ENCODE results near the gene SFRP5. TPM values are rescaled to one million over a fixed set of nuclear protein-coding genes. Genes with fewer than 3 reads are reported as not detected.

Gene SFRP5
- total RNA-seq, 1 donor from 2014 or later = not detected

DNA sequence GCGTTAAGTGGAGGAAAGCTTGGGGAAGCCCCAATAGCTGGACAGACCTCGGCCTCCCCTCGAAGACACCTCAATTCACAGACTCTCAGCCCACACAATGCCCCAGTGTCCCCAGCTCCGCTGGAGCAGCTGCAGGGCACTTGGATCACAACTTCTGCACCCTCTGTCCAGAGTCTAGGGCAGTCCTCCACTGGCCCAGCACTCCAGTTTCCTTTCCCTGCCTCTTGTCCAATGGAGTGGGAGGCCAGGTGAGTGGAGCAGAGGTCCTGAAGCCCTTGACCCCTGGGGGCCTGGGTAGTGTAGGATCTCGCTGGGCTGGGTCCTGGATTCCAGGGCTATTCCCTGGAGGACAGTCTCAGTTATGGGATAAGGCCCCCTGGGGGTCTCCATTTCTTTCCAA is 11.9 kb downstream of the SFRP5 start:
- no peak overlapping the region for H3K27ac Mint-ChIP-seq (ENCODE audit: unreplicated experiment)

DNA sequence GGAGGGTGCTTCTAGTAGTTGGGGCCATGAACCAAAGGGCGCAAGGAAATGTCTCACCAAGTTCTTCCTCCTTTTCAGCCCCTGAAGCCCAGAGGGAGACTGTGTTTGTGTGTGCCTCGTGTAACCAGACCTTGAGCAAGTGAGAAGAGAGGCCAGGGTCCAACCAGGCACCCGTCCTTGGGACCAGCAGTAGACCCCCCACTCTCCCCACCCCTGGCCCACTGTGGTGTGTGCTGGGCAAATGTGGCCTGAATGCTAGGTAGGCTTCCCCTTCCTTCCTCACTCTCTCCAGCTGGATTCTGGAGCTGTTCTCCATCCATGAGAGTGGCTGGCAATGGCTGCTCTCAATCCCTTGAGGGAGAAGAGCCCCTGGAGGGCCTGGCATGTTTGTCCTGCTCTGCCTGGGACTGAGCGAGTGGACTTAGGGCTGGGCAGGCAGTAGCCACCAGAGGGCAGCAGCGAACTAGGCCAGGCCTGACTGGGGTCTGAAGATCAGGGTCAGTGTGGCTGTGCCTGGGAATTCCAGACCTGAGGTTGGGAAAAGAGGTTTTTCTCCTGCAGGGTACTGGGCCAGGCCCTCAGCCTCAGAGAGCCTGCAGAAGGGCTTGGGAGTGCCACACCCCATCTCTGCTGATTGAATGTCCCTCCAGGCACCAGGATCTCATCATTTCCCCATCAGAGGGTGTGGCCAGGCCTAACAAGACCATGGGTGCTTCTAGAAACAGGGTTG is 12.5 kb downstream of the SFRP5 start:
- Mint-ChIP-seq H3K27ac (ENCODE audit: unreplicated experiment) (no peak overlapping the region), H3K4me1 (ENCODE audit: low read depth, unreplicated experiment) (no peaks in the 10 kb centered on the region), H3K9me3 (ENCODE audit: unreplicated experiment) (peaks cover 6% of the 10 kb centered on the region), H3K36me3 (ENCODE audit: unreplicated experiment) (peaks cover 5% of the 10 kb centered on the region), H3K27me3 (ENCODE audit: unreplicated experiment) (peaks cover 7% of the 10 kb centered on the region), H3K4me3 (ENCODE audit: unreplicated experiment) (no peak overlapping the region)
- TF ChIP-seq, protein P1, sequence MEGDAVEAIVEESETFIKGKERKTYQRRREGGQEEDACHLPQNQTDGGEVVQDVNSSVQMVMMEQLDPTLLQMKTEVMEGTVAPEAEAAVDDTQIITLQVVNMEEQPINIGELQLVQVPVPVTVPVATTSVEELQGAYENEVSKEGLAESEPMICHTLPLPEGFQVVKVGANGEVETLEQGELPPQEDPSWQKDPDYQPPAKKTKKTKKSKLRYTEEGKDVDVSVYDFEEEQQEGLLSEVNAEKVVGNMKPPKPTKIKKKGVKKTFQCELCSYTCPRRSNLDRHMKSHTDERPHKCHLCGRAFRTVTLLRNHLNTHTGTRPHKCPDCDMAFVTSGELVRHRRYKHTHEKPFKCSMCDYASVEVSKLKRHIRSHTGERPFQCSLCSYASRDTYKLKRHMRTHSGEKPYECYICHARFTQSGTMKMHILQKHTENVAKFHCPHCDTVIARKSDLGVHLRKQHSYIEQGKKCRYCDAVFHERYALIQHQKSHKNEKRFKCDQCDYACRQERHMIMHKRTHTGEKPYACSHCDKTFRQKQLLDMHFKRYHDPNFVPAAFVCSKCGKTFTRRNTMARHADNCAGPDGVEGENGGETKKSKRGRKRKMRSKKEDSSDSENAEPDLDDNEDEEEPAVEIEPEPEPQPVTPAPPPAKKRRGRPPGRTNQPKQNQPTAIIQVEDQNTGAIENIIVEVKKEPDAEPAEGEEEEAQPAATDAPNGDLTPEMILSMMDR (IDR thresholded peaks at IDR 0.05; ENCODE audit: partially characterized antibody, unreplicated experiment) = peak; percentile 88
- peak; percentile 92 for DNase-seq

More for the DNA sequence above, 11.9 kb downstream of the SFRP5 start:
- peaks cover 3% of the 10 kb centered on the region for H3K36me3 Mint-ChIP-seq (ENCODE audit: unreplicated experiment)
- TF ChIP-seq, protein P1 (IDR thresholded peaks at IDR 0.05; ENCODE audit: partially characterized antibody, unreplicated experiment) = no peak
- peaks cover 4% of the 10 kb centered on the region for H3K9me3 Mint-ChIP-seq (ENCODE audit: unreplicated experiment)
- DNase-seq = no peak
- H3K4me3 Mint-ChIP-seq (ENCODE audit: unreplicated experiment) = no peak overlapping the region
- peaks cover 7% of the 10 kb centered on the region for H3K27me3 Mint-ChIP-seq (ENCODE audit: unreplicated experiment)
- H3K4me1 Mint-ChIP-seq (ENCODE audit: low read depth, unreplicated experiment) = no peaks in the 10 kb centered on the region

DNA sequence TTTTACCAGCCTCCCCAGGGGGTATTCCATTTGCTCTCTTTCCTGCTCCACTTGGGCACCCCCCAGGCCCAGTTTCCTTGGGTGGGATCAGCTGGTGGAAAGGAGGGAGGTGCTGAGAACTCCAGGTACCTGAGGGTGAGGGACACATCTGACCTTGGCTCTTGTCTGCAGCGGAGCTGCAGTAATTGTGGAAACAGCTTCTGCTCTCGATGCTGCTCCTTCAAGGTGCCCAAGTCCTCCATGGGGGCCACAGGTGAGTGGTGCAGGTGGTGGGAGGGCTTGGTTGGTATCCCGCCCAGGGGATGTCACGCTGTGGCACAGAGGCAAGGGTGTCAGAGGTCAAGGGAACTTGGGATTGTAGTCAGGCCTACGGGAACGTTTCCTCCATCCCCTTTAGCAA is 14.3 kb downstream of the SFRP5 start:
- TF ChIP-seq, protein P1 (IDR thresholded peaks at IDR 0.05; ENCODE audit: partially characterized antibody, unreplicated experiment) = no peak
- Mint-ChIP-seq H3K4me3 (ENCODE audit: unreplicated experiment) (no peak overlapping the region), H3K9me3 (ENCODE audit: unreplicated experiment) (peaks cover 6% of the 10 kb centered on the region), H3K36me3 (ENCODE audit: unreplicated experiment) (peaks cover 5% of the 10 kb centered on the region), H3K27ac (ENCODE audit: unreplicated experiment) (no peak overlapping the region), H3K4me1 (ENCODE audit: low read depth, unreplicated experiment) (no peaks in the 10 kb centered on the region), H3K27me3 (ENCODE audit: unreplicated experiment) (peaks cover 5% of the 10 kb centered on the region)
- no peak for DNase-seq

DNA sequence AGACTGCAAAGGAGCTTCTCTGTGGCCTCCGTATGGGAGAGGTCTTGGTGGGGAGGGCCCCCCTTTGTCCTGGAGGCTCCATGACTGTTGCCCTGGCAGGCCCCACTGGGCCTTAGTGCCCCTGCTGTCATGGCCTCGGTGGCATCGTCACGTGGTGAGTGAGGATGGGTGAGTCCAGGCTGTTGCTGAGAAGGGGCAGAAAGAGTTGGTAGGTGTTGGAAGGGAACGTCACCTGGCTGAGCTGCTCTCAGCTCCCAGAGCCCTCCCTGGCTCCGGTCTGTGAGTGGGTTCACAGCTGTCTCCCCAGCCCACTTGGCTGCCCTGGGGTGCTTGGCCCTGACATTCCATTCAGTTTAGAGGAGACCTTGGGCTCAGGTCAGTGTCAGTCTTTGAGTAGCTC is 16.1 kb downstream of the SFRP5 start:
- no peak overlapping the region for H3K4me3 Mint-ChIP-seq (ENCODE audit: unreplicated experiment)
- H3K4me1 Mint-ChIP-seq (ENCODE audit: low read depth, unreplicated experiment) = no peaks in the 10 kb centered on the region
- peaks cover 8% of the 10 kb centered on the region for H3K27me3 Mint-ChIP-seq (ENCODE audit: unreplicated experiment)
- DNase-seq = no peak
- no peak overlapping the region for H3K27ac Mint-ChIP-seq (ENCODE audit: unreplicated experiment)
- peaks cover 5% of the 10 kb centered on the region for H3K9me3 Mint-ChIP-seq (ENCODE audit: unreplicated experiment)
- peaks cover 5% of the 10 kb centered on the region for H3K36me3 Mint-ChIP-seq (ENCODE audit: unreplicated experiment)
- TF ChIP-seq, protein P1 (IDR thresholded peaks at IDR 0.05; ENCODE audit: partially characterized antibody, unreplicated experiment) = no peak

DNA sequence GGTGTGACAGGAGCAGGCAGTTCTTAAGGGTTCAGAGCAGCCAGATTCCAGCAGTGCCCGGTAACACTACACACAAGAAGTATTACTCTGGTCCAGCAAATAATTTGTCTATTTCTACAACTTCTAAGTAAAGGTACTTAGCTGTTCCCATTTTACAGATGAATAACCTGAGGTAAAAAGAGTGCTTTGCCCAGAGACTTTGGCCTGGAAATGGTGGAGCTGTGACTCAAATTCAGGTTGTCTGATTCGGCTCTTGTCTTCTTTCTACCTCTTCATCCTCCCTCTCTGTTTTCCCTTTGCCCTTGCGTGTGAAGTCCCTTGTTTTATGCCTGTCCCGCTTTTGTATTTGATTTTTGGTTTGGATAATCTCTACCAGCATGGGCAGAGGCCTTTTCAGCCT is 17.1 kb downstream of the SFRP5 start:
- Mint-ChIP-seq H3K36me3 (ENCODE audit: unreplicated experiment) (peaks cover 5% of the 10 kb centered on the region), H3K4me1 (ENCODE audit: low read depth, unreplicated experiment) (no peaks in the 10 kb centered on the region), H3K27me3 (ENCODE audit: unreplicated experiment) (peaks cover 7% of the 10 kb centered on the region), H3K9me3 (ENCODE audit: unreplicated experiment) (peaks cover 5% of the 10 kb centered on the region), H3K27ac (ENCODE audit: unreplicated experiment) (no peak overlapping the region), H3K4me3 (ENCODE audit: unreplicated experiment) (no peak overlapping the region)
- TF ChIP-seq, protein P1 (IDR thresholded peaks at IDR 0.05; ENCODE audit: partially characterized antibody, unreplicated experiment) = no peak
- no peak for DNase-seq

All from glutamatergic neuron (in vitro differentiated cells).